Astrocyte of the cerebellum (primary cell): ENCODE measurements around the gene CHST13.

Source experiments
- DNase-seq: peaks from one replicate; pipeline ENCODE4 v3.0.0-alpha.2; 2011; ENCODE audit warnings: low read depth
- H3K4me3 ChIP-seq: 2 replicates; pipeline ENCODE4 v1.5.1; 2011; ENCODE audit warnings: mild to moderate bottlenecking, low read depth, low read length, moderate library complexity
- in situ Hi-C: cut with HindIII; loops from 2 replicates; pipeline ENCODE4 v1.10.0; 2017; ENCODE audit warnings: low sequenced_read_pairs
- TF ChIP-seq, protein P1 (sequence below): IDR thresholded peaks from 2 replicates; pipeline ENCODE4 v1.5.1; 2012; ENCODE audit warnings: low read length, low read depth, moderate library complexity, mild to moderate bottlenecking; ENCODE audit errors: missing control alignments

Gene CHST13

GRCh38 chr3:126483321-126483761, 40.6 kb upstream of the CHST13 start:
- DNase-seq, result no peak
- TF ChIP-seq, protein P1, sequence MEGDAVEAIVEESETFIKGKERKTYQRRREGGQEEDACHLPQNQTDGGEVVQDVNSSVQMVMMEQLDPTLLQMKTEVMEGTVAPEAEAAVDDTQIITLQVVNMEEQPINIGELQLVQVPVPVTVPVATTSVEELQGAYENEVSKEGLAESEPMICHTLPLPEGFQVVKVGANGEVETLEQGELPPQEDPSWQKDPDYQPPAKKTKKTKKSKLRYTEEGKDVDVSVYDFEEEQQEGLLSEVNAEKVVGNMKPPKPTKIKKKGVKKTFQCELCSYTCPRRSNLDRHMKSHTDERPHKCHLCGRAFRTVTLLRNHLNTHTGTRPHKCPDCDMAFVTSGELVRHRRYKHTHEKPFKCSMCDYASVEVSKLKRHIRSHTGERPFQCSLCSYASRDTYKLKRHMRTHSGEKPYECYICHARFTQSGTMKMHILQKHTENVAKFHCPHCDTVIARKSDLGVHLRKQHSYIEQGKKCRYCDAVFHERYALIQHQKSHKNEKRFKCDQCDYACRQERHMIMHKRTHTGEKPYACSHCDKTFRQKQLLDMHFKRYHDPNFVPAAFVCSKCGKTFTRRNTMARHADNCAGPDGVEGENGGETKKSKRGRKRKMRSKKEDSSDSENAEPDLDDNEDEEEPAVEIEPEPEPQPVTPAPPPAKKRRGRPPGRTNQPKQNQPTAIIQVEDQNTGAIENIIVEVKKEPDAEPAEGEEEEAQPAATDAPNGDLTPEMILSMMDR, result no peak
- in situ Hi-C loops, result no loop called here
- no peak overlapping the region for H3K4me3 ChIP-seq

- no peak for DNase-seq
- TF ChIP-seq, protein P1, result no peak
- in situ Hi-C loops, result no loop called here
- no peak overlapping the region for H3K4me3 ChIP-seq
These were observed 39.8 kb upstream of the CHST13 start for GRCh38 chr3:126484148-126484547.

GRCh38 chr3:126484662-126485061, 39.3 kb upstream of the CHST13 start:
- H3K4me3 ChIP-seq, result no peak overlapping the region
- TF ChIP-seq, protein P1, result no peak
- no peak for DNase-seq
- in situ Hi-C loops, result no loop called here

GRCh38 chr3:126485176-126485897, 38.6 kb upstream of the CHST13 start:
- in situ Hi-C loops, result no loop called here
- H3K4me3 ChIP-seq, result no peak overlapping the region
- no peak for DNase-seq
- TF ChIP-seq, protein P1, result no peak

DNA sequence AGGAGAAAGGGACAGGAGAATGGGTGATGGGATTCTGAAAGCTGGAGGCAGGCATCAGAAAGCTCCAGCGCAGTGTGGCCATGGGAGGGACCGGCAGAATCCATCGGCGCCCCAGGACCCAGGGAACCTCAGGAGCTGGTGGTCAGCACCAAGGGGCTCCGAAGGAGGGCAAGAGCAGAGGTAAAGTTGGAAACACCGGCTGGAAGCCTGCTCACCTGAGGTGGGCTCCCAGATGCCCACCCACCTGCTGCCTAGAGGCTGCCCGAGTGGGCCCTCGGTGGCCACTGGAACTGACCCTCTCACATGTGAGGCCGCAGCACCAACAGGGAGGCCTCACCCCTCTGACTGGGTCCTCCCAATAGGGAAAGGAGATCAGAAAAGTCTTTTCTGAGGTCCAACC, 38.0 kb upstream of the CHST13 start:
- no peak for DNase-seq
- in situ Hi-C loops, result no loop called here
- no peak overlapping the region for H3K4me3 ChIP-seq
- TF ChIP-seq, protein P1, result no peak

- TF ChIP-seq, protein P1, result no peak
- no peak overlapping the region for H3K4me3 ChIP-seq
- no peak for DNase-seq
- in situ Hi-C loops, result no loop called here
These were observed 37.6 kb upstream of the CHST13 start for GRCh38 chr3:126486360-126486847.
